GM13977 (cell line): ENCODE results near the gene KLHL5.

Experiments
- DNase-seq: peaks from one replicate; pipeline ENCODE4 v3.0.0; 2012; ENCODE audit warnings: low spot score
- CTCF ChIP-seq: IDR thresholded peaks from 2 replicates; pipeline ENCODE4 v1.5.1; 2012; ENCODE audit warnings: mild to moderate bottlenecking, control low read depth; ENCODE audit not compliant: insufficient read depth; ENCODE audit errors: extremely low read depth, missing control alignments
- in situ Hi-C: fragments of 300-500 bp; cut with MboI; formaldehyde crosslinking; loops from one replicate; pipeline ENCODE4 v1.12.0; 2022; ENCODE audit warnings: low sequenced_read_pairs, low pct_unique_long_range_greater_than_20kb, mixed read lengths, inconsistent platforms; ENCODE audit not compliant: unreplicated experiment

KLHL5 gene

GRCh38 chr4:39047681-39048080 is 14.4 kb upstream of the KLHL5 start:
- no peak for TF ChIP-seq CTCF
- in situ Hi-C loops = no loop called here
- no peak for DNase-seq

GRCh38 chr4:39048311-39048710 is 13.7 kb upstream of the KLHL5 start:
- in situ Hi-C loops = no loop called here
- no peak for TF ChIP-seq CTCF
- no peak for DNase-seq

- no peak for TF ChIP-seq CTCF
- DNase-seq = no peak
- in situ Hi-C loops = no loop called here
Measured at GRCh38 chr4:39050590-39050989, 11.4 kb upstream of the KLHL5 start.

GRCh38 chr4:39051492-39051891 is 10.5 kb upstream of the KLHL5 start:
- in situ Hi-C loops = no loop called here
- DNase-seq = no peak
- TF ChIP-seq CTCF = no peak

GRCh38 chr4:39053983-39054382 is 8.0 kb upstream of the KLHL5 start:
- in situ Hi-C loops = no loop called here

GRCh38 chr4:39054497-39054896 is 7.5 kb upstream of the KLHL5 start:
- no peak for DNase-seq
- no peak for TF ChIP-seq CTCF
- in situ Hi-C loops = no loop called here

More at GRCh38 chr4:39053983-39054382, 8.0 kb upstream of the KLHL5 start:
- DNase-seq = no peak
- no peak for TF ChIP-seq CTCF

- in situ Hi-C loops = no loop called here
Measured at GRCh38 chr4:39056023-39056422, 6.0 kb upstream of the KLHL5 start.

More at GRCh38 chr4:39056023-39056422, 6.0 kb upstream of the KLHL5 start:
- no peak for DNase-seq
- no peak for TF ChIP-seq CTCF
